ENCODE results near the gene EBF3. TPM values are rescaled to one million over a fixed set of nuclear protein-coding genes. Genes with fewer than 3 reads are reported as not detected.

EBF3 gene
- total RNA-seq, 1 experiment from 2014 or later, result 0.22 TPM

DNA sequence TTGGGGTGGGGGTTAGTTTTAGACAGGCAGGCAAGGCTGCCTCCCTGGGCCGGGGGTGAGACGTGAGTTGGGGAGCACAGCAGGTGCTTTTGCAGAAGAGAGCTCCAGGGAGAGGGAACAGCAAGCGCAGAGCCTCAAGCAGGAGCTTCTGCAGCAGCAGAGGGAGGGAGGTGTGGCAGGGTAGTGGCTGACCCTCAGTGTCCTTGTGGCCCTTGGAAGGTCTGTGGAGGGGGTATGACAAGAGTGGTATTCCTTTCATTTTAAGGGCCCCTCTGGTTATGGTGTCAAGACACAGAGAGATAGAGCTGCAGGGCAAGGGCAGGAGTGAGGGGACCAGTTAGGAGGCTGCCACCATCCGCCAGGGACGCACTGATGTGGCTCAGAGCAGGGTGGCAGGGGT is 138.9 kb downstream of the EBF3 start:
- no peak overlapping the region for H3K4me3 Mint-ChIP-seq

More for the DNA sequence above, 138.9 kb downstream of the EBF3 start:
- Histone ChIP-seq H3K23ac (ENCODE audit: insufficient read length, low read depth, low read length) (no peak overlapping the region), H3K4me2 (ENCODE audit: insufficient read depth, insufficient read length, low read length) (no peak overlapping the region), H3K56ac (ENCODE audit: insufficient read length, low read depth, low read length) (no peak overlapping the region), H2AK5ac (ENCODE audit: insufficient read length, low read length) (no peak overlapping the region), H3K9me3 (ENCODE audit: control insufficient read depth, low read depth, low read length) (no peaks in the 10 kb centered on the region), H3T11ph (ENCODE audit: low read length) (no peak overlapping the region), H2BK20ac (ENCODE audit: low read depth, low read length, poor library complexity, severe bottlenecking) (no peak overlapping the region), H4K91ac (ENCODE audit: insufficient read length, low read depth, low read length) (no peak overlapping the region), H2BK15ac (ENCODE audit: low read depth, low read length) (no peak overlapping the region), H3K18ac (ENCODE audit: insufficient read length, low read depth, low read length) (no peak overlapping the region), H2BK5ac (ENCODE audit: insufficient read length, low read length) (no peak overlapping the region), H3K79me1 (ENCODE audit: insufficient read depth, low read depth, low read length, poor library complexity, severe bottlenecking) (no peaks in the 10 kb centered on the region), H2BK12ac (ENCODE audit: insufficient read length, low read depth, low read length) (no peak overlapping the region), H2BK120ac (ENCODE audit: low read depth, low read length, poor library complexity, severe bottlenecking) (no peak overlapping the region), H3K27ac (ENCODE audit: insufficient read length, low read depth, low read length) (no peak overlapping the region), H3K4me1 (ENCODE audit: insufficient read depth, low read length) (no peaks in the 10 kb centered on the region), H2AFZ (ENCODE audit: low read length) (no peak overlapping the region), H4K8ac (replicated peaks; ENCODE audit: insufficient read length, low read depth, low read length) (no peak overlapping the region), H3K23me2 (ENCODE audit: insufficient read length, low read depth, low read length, poor library complexity, severe bottlenecking) (no peaks in the 10 kb centered on the region), H3K79me2 (ENCODE audit: insufficient read depth, low read length) (no peaks in the 10 kb centered on the region), H3K4ac (ENCODE audit: low read depth, low read length) (no peak overlapping the region), H4K20me1 (ENCODE audit: control insufficient read depth, insufficient read depth, insufficient read length) (no peaks in the 10 kb centered on the region), H4K5ac (ENCODE audit: insufficient read length, low read depth, low read length) (no peak overlapping the region), H3K27me3 (ENCODE audit: insufficient read depth, low read length) (no peaks in the 10 kb centered on the region), H3K9ac (ENCODE audit: extremely low read depth, insufficient read length, low read length) (no peak overlapping the region), H3K14ac (ENCODE audit: insufficient read depth, low read length) (no peak overlapping the region)
- TF ChIP-seq, protein P1, sequence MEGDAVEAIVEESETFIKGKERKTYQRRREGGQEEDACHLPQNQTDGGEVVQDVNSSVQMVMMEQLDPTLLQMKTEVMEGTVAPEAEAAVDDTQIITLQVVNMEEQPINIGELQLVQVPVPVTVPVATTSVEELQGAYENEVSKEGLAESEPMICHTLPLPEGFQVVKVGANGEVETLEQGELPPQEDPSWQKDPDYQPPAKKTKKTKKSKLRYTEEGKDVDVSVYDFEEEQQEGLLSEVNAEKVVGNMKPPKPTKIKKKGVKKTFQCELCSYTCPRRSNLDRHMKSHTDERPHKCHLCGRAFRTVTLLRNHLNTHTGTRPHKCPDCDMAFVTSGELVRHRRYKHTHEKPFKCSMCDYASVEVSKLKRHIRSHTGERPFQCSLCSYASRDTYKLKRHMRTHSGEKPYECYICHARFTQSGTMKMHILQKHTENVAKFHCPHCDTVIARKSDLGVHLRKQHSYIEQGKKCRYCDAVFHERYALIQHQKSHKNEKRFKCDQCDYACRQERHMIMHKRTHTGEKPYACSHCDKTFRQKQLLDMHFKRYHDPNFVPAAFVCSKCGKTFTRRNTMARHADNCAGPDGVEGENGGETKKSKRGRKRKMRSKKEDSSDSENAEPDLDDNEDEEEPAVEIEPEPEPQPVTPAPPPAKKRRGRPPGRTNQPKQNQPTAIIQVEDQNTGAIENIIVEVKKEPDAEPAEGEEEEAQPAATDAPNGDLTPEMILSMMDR (conservative IDR thresholded peaks at IDR 0.05), result no peak
- no CpG with 5 or more reads among the region's 5 CpGs for WGBS (ENCODE audit: extremely low coverage, insufficient read length, low lambda C conversion rate)
- H3K4me1 Mint-ChIP-seq, result no peaks in the 10 kb centered on the region
- peaks cover 3% of the 10 kb centered on the region; the same call in 1 of the 2 replicates for H3K27me3 Mint-ChIP-seq (ENCODE audit: low read depth)
- H3K36me3 Mint-ChIP-seq (ENCODE audit: insufficient read depth in 1 of 3, low read depth in 3 of 3), result no peaks in the 10 kb centered on the region
- H3K27ac Mint-ChIP-seq, result no peak overlapping the region
- peaks cover 0 to 3% of the 10 kb centered on the region in 2 experiments; a peak in 2 of 5 replicates for H3K9me3 Mint-ChIP-seq
- DNase-seq, result no peak
